ENCODE data around the gene SULT1A3.
A peak's percentile ranks its signal among the peaks of the same experiment; 100 is the strongest.
"Not testable (repeated sequence)": the region's sequence is repeated elsewhere in the genome, so short reads cannot be mapped to it uniquely, and the experiment has no call there.

The SULT1A3 gene

GRCh38 chr16:30186782-30187555, 12.1 kb upstream of the SULT1A3 start:
- peak; percentile 84 for DNase-seq

- no peak for DNase-seq
These were observed 11.5 kb upstream of the SULT1A3 start for GRCh38 chr16:30187556-30187865.

- DNase-seq = no peak
These were observed 11.0 kb upstream of the SULT1A3 start for GRCh38 chr16:30187971-30188561.

- not testable (repeated sequence) for DNase-seq
These were observed 7.9 kb upstream of the SULT1A3 start for GRCh38 chr16:30191158-30191557.

DNA sequence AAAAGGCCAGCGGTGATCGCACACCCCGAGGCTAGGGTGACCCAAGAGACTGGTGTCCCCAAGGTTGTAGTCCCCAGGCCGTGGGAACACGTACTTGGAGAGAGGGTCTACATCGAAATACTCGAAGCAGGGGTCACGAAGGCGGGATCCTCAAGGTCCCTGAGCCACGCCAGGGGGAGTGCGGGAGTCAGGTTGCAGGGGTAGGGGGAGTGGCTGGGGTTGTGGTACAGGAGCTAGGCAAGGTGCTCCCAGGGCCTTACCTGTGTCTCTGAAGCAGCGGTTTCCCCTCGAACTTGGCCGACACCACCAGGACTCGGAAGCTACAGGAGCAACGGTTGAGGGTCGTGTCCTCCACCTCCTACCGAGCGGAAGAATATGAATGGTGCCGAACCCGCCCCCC, 6.0 kb upstream of the SULT1A3 start:
- DNase-seq = not testable (repeated sequence)

DNA sequence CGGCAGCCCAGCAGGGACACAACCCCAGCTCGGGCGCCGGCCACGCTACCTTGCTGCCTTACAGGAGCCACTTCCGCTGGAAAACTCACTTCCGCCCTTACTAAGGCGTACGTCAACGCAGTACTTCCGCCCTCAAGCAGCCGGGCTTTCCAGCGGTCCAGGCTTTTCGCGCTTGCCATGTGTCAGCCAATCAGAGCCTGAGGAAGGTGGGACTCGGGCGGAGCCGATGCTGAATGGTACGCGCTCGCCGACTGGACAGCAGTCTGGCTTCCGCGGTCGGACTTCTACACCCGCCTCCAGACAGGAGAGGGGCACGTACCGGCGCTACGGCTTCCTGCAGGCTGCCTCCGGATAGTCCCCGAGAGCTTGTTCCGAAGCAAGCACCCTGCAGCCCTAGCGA, 5.4 kb upstream of the SULT1A3 start, which contains the start of the genes BOLA2B and SLX1A:
BOLA2B (minus strand) TSS at position 52 of the 400 bp plus-strand sequence. CDS start 71 bp downstream, outside the sequence.
SLX1A (plus strand) TSS at position 261 of the 400 bp plus-strand sequence. CDS start 210 bp downstream, outside the sequence.
- not testable (repeated sequence) for DNase-seq

DNA sequence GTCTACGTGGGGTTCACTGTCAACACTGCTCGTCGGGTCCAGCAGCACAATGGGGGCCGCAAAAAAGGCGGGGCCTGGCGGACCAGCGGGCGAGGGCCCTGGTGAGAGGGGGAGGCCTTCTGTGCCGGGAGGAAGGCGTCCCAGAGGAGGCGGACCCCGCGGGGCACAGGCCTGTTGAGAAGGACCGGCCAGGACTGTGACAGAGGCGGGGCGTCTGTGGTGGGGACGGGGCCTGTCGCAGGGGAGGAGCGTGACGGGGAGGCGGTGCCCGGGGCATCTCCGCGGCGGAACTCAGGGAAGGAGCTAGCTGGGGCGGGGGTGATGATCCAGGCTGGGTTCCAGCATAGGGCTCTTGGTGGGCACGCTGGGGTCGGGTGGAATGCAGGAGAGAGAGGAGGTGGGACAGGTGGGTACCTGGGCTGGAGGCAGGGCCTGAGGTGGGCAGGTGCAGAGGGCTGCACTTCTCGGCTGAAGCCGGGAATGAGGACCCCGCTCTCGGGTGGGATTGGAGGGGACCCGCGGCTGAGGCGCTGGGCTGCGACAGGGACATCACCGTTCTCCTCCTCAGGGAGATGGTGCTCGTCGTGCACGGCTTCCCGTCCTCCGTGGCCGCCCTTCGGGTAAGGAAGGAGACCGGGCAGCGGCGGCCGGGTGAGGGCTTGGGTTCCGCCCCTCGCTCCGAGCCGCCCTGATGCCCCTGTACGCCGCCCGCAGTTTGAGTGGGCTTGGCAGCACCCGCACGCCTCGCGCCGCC, 4.7 kb upstream of the SULT1A3 start:
- DNase-seq = not testable (repeated sequence)

DNA sequence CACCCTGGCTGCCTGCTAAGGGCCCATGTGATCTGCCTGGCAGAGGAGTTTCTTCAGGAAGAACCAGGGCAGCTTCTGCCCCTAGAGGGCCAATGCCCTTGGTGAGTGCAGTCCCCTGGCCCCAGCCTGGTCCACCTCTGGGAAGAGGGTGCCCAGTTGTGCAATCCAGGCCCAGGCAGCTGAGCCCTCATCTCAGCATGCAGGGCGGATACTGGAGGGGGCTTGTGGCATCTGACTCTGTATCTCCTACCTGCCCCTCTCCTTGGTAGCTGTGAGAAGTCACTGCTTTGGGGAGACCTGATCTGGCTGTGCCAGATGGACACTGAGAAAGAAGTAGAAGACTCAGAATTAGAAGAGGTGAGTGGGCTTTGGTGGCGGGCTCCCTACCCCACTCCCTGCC, 2.1 kb upstream of the SULT1A3 start:
- DNase-seq = not testable (repeated sequence)

DNA sequence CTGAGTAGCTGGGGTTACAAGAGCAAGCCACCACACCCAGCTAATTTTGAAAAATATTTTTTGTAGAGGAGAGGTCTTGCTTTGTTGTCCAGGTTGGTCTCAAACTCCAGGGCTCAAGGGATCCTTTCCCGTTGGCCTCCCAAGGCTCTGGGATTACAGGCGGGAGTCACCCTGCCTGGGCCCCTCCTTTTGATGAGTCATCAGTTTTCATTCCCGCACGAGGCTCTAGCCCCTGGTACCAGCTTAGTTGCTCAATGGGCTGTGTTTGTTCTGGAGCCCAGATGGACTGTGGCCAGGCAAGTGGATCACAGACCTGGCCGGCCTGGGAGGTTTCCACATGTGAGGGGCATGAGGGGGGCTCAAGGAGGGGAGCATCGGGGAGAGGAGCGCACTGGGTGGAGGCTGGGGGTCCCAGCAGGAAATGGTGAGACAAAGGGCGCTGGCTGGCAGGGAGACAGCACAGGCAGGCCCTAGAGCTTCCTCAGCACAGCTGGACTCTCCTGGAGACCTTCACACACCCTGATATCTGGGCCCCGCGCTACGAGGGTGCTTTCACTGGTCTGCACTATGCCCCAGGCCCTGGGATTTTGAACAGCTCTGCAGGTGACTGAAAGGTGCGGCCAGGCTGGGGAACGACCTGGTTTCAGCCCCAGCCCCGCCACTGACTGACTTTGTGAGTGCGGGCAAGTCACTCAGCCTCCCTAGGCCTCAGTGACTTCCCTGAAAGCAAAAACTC, 721 bp downstream of the SULT1A3 start:
- DNase-seq = not testable (repeated sequence)

DNA sequence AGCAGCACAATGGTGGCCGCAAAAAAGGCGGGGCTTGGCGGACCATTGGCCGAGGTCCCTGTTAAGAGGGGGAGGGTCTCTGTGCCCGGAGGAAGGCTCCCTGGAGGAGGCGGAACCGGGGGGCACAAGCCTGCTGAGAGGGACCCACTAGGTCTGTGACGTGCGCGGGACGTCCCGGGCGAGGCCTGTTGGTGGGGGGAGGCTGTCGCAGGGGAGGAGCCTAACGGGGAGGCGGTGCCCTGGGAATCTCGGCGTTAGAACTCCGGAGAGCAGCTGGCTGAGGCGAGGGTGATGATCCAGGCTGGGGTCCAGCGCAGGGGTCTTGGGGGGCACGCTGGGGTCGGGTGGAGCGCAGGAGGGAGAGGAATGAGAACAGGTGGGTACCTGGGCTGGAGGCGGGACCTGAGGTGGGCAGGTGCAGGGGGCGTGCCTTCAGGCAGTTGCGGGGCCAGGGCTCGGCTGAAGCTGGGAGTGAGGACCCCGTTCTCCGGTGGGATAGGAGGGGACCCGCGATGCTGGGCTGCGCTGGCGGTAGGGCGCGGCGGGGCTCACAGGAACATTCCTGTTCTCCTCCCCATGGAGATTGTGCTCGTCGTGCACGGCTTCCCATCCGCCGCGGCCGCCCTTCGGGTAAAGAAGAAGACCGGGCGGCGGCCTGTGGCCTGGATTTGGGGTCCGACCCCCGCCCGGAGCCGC, 6.6 kb downstream of the SULT1A3 start:
- not testable (repeated sequence) for DNase-seq

- DNase-seq = not testable (repeated sequence)
These were observed 7.2 kb downstream of the SULT1A3 start for GRCh38 chr16:30206252-30206651.

DNA sequence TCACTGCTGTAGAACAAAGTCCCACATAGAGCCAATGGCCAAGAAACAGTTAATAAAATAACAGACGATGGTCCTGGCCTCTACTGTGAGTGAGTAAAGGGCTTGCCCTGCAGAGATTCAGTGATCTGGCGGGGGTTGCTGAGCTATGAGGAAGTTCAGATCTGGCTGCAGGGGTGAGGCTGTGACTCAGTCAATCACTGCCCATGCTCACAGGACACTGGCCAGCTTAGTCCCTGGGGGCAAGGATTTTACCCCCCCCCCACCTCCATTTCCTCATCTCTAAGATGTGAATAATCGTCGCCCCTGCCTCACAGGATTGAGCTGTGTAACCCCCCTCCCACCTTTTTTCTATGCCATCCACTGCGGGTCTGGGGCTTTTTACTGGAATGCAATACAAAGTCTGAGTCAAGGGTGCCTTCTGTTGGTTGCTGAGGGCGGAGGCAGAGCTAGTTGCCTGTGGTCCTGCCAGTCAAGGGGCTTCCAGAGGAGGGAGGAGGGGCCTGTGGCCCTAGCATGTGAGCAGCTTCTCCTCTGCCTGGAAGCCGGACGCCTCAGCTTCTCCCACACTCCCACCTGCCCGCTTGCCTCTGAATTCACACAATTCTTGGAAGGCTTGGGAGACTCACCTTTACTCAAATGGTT, 8.1 kb downstream of the SULT1A3 start:
- DNase-seq = not testable (repeated sequence)

DNA sequence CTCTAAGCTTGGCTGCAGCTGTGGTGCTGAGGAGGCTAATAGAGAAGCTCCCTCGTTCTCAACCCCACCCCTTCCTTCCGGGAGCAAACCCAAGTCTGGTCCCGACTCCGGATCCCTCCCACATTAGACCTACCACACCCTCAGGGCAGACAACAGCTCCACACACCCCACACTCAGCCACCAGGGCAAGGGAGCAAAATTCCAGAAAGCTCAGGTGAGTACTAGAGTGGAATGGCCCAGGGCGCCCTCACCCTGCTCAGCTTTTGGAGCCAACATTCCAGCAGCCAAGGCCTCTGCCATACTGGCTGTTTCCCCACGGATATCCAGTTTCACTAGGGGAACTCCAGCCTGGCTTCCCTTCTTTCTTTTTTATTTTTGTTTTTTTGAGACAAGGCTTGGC, 10.0 kb downstream of the SULT1A3 start:
- not testable (repeated sequence) for DNase-seq

DNA sequence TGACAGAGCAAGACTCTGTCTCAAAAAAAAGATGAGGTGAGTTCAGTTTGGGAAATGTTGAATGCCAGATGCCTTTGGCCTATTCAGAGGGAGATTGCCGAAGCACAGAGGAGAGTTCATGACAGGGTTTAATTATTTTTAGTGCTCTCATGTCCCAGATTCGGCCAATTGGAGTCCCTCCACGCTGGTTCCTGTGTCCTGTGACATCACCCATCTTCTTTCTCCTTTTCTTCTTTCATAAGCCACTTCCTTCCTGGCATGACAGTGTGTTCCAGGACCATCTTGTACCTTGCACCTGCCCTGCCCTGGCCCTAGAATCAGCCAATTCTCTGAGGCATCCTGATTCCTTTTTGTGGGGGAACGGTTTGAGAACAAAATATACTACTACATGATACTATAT, 12.4 kb downstream of the SULT1A3 start:
- not testable (repeated sequence) for DNase-seq

DNA sequence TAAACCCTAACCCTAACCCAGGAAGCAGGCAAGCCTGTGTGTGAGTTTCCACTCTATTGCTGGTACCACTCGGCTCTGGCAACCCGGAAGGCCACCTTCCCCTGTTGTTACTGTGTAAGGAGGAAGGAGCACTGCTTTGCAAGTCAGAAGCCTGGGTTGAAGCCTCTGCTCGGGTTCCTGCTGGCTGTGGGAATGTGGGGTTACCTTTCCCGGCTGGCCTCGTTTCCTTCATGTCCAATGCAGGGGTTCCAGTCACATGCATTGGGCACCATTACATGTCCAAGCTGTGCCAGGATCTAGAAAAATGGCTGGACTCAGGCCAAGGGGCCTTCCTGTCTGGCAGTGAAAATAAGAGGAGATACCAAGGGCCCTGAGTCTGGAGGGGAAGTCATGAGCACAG, 18.0 kb downstream of the SULT1A3 start:
- DNase-seq = not testable (repeated sequence)

DNA sequence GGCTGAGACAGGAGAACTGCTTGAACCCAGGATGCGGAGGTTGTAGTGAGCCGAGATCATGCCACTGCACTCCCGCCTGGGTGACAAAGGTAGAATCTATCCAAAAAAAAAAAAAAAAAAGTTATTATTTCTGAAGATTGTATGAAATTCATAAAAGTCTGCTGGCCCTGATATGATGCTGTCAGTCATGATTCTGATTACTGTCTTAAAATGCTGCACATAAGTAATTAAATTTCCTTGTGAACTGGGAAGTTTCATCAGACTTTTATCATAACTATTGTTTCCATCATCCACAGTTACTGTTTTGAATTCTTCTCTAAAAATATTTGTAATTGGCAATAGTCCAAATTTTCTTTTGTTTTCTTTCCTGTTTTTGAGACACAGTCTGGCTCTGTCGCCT, 49.3 kb downstream of the SULT1A3 start, which contains the start of gene NPIPB13:
NPIPB13 (minus strand) TSS at position 101 of the 400 bp plus-strand sequence. CDS start 2,906 bp downstream, outside the sequence.
- DNase-seq = not testable (repeated sequence)

All from effector CD8-positive, alpha-beta T cell (primary cell).